Testis (tissue), 2 donors: ENCODE measurements around the gene TSPAN14.

Experiments used
- CTCF ChIP-seq, 3 experiments: fragments of 450-650 bp in 2 of 3; fragments of 200-600 bp in 1 of 3; sonication (generic) in 1 of 3; IDR thresholded peaks; one replicate each; pipeline ENCODE4 v1.5.1; 2016 to 2019; ENCODE audit warnings: antibody characterized with exemption in 3 of 3, mild to moderate bottlenecking in 2 of 3, moderate library complexity in 1 of 3
- POLR2A ChIP-seq: fragments of 450-650 bp; IDR thresholded peaks from one replicate; pipeline ENCODE4 v1.6.1; 2017; ENCODE audit warnings: antibody characterized with exemption, mild to moderate bottlenecking, moderate library complexity

GRCh38 chr10:80518807-80519360 is 64.8 kb downstream of the TSPAN14 start:
- TF ChIP-seq POLR2A, result no peak
- no peak for TF ChIP-seq CTCF (IDR thresholded peaks at IDR 0.05)
